BE2C (cell line): ENCODE data around the gene EFNA5.
A peak's percentile ranks its signal among the peaks of the same experiment; 100 is the strongest.

Experiments
- DNase-seq: peaks from one replicate; pipeline ENCODE4 v3.0.0-alpha.2; 2020
- H3K27me3 ChIP-seq: fragments of 250-450 bp; sonication (Bioruptor Pico); 2 replicates; pipeline ENCODE4 v1.5.1; 2020; ENCODE audit warnings: mild to moderate bottlenecking
- H3K36me3 ChIP-seq: fragments of 250-450 bp; sonication (Bioruptor Pico); 2 replicates; pipeline ENCODE4 v1.5.1; 2020; ENCODE audit warnings: mild to moderate bottlenecking
- H3K4me1 ChIP-seq: fragments of 250-450 bp; sonication (Bioruptor Pico); 2 replicates; pipeline ENCODE4 v1.5.1; 2020
- H3K4me3 ChIP-seq: 2 replicates; pipeline ENCODE4 v1.5.1; 2011; ENCODE audit warnings: low read depth, low read length
- H3K9me3 ChIP-seq: fragments of 250-450 bp; sonication (Bioruptor Pico); 2 replicates; pipeline ENCODE4 v1.5.1; 2020
- TF ChIP-seq, protein P1 (sequence below): IDR thresholded peaks from 2 replicates; pipeline ENCODE4 v1.5.1; 2012; ENCODE audit warnings: mild to moderate bottlenecking, low read depth, low read length

EFNA5 gene

DNA sequence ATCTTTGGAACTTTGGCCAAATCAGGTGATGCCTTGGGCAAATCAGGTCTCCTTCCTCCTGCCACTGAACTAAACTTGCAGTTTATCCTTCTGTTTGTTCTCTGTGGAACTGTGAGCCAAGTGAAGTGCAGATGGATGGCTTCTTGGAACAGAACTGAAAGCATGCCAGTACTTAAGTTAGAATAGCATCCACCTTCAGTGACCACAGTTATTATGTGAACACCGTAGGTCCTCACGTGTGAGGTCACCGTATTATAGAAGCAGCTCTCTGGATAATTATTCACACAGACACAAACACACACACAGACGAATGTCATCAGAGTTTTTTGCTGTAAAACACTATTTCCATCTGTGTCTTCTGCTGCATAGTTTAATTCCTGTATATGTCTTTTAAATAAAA, 162.6 kb downstream of the EFNA5 start:
- Histone ChIP-seq H3K4me1 (peaks cover 25% of the 10 kb centered on the region), H3K9me3 (no peaks in the 10 kb centered on the region), H3K27me3 (no peaks in the 10 kb centered on the region), H3K36me3 (no peaks in the 10 kb centered on the region), H3K4me3 (no peak overlapping the region)
- TF ChIP-seq, protein P1, sequence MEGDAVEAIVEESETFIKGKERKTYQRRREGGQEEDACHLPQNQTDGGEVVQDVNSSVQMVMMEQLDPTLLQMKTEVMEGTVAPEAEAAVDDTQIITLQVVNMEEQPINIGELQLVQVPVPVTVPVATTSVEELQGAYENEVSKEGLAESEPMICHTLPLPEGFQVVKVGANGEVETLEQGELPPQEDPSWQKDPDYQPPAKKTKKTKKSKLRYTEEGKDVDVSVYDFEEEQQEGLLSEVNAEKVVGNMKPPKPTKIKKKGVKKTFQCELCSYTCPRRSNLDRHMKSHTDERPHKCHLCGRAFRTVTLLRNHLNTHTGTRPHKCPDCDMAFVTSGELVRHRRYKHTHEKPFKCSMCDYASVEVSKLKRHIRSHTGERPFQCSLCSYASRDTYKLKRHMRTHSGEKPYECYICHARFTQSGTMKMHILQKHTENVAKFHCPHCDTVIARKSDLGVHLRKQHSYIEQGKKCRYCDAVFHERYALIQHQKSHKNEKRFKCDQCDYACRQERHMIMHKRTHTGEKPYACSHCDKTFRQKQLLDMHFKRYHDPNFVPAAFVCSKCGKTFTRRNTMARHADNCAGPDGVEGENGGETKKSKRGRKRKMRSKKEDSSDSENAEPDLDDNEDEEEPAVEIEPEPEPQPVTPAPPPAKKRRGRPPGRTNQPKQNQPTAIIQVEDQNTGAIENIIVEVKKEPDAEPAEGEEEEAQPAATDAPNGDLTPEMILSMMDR, result no peak
- no peak for DNase-seq

- no peaks in the 10 kb centered on the region for H3K27me3 ChIP-seq
- TF ChIP-seq, protein P1, result no peak
- no peak overlapping the region for H3K4me3 ChIP-seq
- DNase-seq, result no peak
- H3K36me3 ChIP-seq, result no peaks in the 10 kb centered on the region
- peaks cover 23% of the 10 kb centered on the region for H3K4me1 ChIP-seq
- H3K9me3 ChIP-seq, result no peaks in the 10 kb centered on the region
These were observed 164.8 kb downstream of the EFNA5 start for GRCh38 chr5:107505763-107506534.

- TF ChIP-seq, protein P1, result no peak
- DNase-seq, result no peak
- H3K27me3 ChIP-seq, result no peaks in the 10 kb centered on the region
- no peaks in the 10 kb centered on the region for H3K36me3 ChIP-seq
- H3K4me1 ChIP-seq, result peaks cover 24% of the 10 kb centered on the region
- H3K4me3 ChIP-seq, result no peak overlapping the region
- H3K9me3 ChIP-seq, result no peaks in the 10 kb centered on the region
These were observed 166.3 kb downstream of the EFNA5 start for GRCh38 chr5:107504424-107504823.

DNA sequence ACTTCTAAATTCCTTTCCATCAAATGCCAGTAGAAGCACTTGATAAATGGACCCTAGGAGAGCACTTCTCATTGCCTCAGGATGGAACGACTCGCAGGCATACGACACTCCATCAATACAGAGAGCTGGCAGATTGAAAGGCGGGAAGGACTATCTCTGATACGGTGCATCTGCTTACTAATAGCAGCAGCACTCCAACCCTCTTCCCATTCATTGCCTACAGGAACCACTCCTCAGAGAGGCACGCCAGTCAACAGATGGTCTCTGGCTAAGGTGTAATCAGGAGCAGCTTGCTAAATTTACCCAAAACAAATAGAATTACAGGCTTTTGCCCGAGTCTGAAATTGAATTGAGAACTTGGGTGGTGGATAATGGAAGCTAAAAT, 168.1 kb downstream of the EFNA5 start:
- Histone ChIP-seq H3K4me1 (peaks cover 24% of the 10 kb centered on the region), H3K9me3 (no peaks in the 10 kb centered on the region), H3K27me3 (no peaks in the 10 kb centered on the region), H3K4me3 (peak overlapping the region; percentile 52), H3K36me3 (no peaks in the 10 kb centered on the region)
- TF ChIP-seq, protein P1, result no peak
- DNase-seq, result peak; percentile 85

DNA sequence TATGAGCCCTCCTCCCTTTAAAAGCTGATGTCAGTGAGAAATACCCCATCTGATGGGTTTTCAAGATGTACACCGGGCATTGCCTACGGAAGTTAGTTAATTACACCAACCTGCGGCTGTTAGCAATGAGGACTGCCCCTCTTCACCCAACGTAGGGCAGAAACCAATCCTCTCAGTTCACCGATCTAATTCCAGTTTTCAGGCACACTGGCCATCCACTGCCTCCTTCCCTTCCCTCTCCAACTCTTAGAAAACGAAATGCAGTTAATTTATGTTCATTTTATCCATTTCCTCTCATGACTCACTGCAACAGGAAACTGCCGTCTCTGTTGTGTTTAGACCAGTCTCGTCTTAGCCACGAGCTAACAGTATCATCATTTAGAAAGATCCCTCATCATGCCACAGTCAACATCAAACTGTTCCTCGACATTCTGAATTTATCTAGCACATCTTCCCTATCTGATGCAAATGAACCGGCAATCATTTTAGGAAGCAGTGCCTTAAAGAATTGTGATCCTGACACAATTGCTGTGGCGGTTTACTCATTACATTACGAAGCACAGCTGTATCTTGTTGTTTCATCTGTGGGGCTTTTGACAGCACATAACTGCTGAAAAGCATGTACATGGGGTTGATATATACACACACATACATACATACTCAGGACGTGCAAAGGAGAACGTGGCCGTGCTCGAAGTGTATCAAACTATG, 168.6 kb downstream of the EFNA5 start:
- H3K27me3 ChIP-seq, result no peaks in the 10 kb centered on the region
- DNase-seq, result peak; percentile 18
- peaks cover 24% of the 10 kb centered on the region for H3K4me1 ChIP-seq
- peak overlapping the region; percentile 52 for H3K4me3 ChIP-seq
- TF ChIP-seq, protein P1, result no peak
- no peaks in the 10 kb centered on the region for H3K36me3 ChIP-seq
- no peaks in the 10 kb centered on the region for H3K9me3 ChIP-seq

DNA sequence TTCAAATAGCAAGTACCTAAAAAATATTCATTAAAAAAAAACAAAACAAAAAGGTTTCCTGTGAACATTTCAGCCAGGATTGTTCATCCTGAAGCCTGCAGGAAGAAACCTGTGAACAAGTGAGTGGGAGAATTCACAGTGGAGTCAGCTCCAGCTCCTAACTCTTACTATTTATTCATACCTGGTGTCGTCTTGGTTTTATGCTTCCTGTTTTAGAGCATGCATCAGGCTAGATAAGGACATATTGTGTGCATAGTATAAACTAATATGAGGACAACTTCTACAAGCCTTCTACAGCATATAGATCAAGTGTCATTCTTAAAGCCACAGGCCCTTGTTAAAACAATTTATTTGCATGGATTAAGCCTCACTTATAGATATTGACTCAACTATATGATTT, 169.9 kb downstream of the EFNA5 start:
- Histone ChIP-seq H3K9me3 (no peaks in the 10 kb centered on the region), H3K4me3 (no peak overlapping the region), H3K36me3 (no peaks in the 10 kb centered on the region), H3K4me1 (peaks cover 17% of the 10 kb centered on the region), H3K27me3 (no peaks in the 10 kb centered on the region)
- TF ChIP-seq, protein P1, result no peak
- DNase-seq, result no peak
